Osteocyte (in vitro differentiated cells): ENCODE data around the gene OTUD7B. TPM values are rescaled to one million over a fixed set of nuclear protein-coding genes. Genes with fewer than 3 reads are reported as not detected.
A peak's percentile ranks its signal among the peaks of the same experiment; 100 is the strongest.

Source experiments
- DNase-seq: peaks from one replicate; pipeline ENCODE4 v3.0.0; 2021; ENCODE audit warnings: mixed read lengths; ENCODE audit not compliant: unreplicated experiment; ENCODE audit errors: extremely low spot score
- H3K27ac Mint-ChIP-seq: one replicate; pipeline ENCODE4 v1.8.0; 2021; ENCODE audit warnings: mild to moderate bottlenecking, mixed read lengths; ENCODE audit not compliant: unreplicated experiment
- H3K27me3 Mint-ChIP-seq: one replicate; pipeline ENCODE4 v1.8.0; 2021; ENCODE audit warnings: mixed read lengths; ENCODE audit not compliant: unreplicated experiment
- H3K36me3 Mint-ChIP-seq: one replicate; pipeline ENCODE4 v1.8.0; 2021; ENCODE audit warnings: mixed read lengths; ENCODE audit not compliant: unreplicated experiment
- H3K4me1 Mint-ChIP-seq: one replicate; pipeline ENCODE4 v1.8.0; 2021; ENCODE audit warnings: mixed read lengths; ENCODE audit not compliant: unreplicated experiment
- H3K4me3 Mint-ChIP-seq: one replicate; pipeline ENCODE4 v1.8.0; 2021; ENCODE audit warnings: mild to moderate bottlenecking, moderate library complexity, mixed read lengths; ENCODE audit not compliant: unreplicated experiment
- H3K9me3 Mint-ChIP-seq: one replicate; pipeline ENCODE4 v1.8.0; 2021; ENCODE audit warnings: mixed read lengths; ENCODE audit not compliant: unreplicated experiment
- total RNA-seq: library from RNA; stranded (reverse); gene quantifications from 2 replicates; pipeline ENCODE4 v1.2.1, GENCODE V29; 2021
- TF ChIP-seq, protein P1 (sequence below): fragments of 200-600 bp; sonication (generic); IDR thresholded peaks from 2 replicates; pipeline ENCODE4 v1.5.0; 2021; ENCODE audit warnings: antibody characterized with exemption, mild to moderate bottlenecking, moderate library complexity

Gene OTUD7B
- total RNA-seq, 1 donor from 2014 or later, result 25.1 TPM

DNA sequence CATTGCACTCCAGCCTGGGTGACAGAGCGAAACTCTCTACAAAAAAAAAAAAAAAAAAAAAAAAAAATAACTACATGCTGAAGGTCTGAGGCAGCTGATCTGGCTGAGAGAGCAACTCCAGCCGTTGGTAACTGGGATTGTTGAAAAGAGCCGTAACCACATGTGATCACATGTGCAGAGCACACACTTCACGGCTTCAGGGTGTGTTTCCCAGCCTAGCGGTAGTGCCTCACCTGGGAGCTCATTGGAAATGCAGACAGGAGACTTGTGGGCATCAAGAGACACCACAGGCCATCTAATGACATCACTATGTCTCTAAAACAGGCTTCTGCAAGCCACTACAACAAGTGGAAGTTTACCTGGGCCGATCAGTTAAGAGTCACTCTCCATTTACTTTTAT, 11.8 kb upstream of the OTUD7B start:
- Mint-ChIP-seq H3K27me3 (no peaks in the 10 kb centered on the region), H3K4me1 (peaks cover 16% of the 10 kb centered on the region), H3K4me3 (no peak overlapping the region), H3K27ac (no peak overlapping the region), H3K36me3 (no peaks in the 10 kb centered on the region), H3K9me3 (no peaks in the 10 kb centered on the region)
- DNase-seq, result no peak
- TF ChIP-seq, protein P1, sequence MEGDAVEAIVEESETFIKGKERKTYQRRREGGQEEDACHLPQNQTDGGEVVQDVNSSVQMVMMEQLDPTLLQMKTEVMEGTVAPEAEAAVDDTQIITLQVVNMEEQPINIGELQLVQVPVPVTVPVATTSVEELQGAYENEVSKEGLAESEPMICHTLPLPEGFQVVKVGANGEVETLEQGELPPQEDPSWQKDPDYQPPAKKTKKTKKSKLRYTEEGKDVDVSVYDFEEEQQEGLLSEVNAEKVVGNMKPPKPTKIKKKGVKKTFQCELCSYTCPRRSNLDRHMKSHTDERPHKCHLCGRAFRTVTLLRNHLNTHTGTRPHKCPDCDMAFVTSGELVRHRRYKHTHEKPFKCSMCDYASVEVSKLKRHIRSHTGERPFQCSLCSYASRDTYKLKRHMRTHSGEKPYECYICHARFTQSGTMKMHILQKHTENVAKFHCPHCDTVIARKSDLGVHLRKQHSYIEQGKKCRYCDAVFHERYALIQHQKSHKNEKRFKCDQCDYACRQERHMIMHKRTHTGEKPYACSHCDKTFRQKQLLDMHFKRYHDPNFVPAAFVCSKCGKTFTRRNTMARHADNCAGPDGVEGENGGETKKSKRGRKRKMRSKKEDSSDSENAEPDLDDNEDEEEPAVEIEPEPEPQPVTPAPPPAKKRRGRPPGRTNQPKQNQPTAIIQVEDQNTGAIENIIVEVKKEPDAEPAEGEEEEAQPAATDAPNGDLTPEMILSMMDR, result no peak

DNA sequence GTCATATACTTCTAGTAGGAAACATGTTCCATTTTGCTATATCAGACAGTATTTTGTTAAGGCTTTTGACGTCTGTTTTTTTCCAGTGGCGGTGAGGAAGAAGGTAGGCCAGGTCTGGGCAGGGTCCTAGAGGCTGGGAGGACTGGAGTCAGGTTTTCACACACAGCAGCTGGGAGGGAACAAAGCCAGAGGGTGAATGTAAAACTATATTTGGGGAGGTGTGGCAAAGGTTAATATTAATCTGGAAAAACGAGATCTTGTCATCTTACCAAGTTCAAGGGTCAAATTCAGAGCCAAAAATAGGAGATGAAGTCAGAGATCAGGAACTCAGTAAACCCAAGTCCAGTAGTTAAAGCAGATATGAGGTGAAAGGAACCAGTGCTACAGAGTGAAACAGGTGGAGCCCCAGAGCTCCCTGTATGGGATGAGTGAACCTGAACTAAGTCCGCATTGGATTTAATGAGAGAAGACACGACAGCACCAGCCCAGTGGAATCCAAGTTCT, 10.7 kb upstream of the OTUD7B start:
- Mint-ChIP-seq H3K4me1 (peaks cover 16% of the 10 kb centered on the region), H3K27ac (peak overlapping the region; percentile 84)

DNA sequence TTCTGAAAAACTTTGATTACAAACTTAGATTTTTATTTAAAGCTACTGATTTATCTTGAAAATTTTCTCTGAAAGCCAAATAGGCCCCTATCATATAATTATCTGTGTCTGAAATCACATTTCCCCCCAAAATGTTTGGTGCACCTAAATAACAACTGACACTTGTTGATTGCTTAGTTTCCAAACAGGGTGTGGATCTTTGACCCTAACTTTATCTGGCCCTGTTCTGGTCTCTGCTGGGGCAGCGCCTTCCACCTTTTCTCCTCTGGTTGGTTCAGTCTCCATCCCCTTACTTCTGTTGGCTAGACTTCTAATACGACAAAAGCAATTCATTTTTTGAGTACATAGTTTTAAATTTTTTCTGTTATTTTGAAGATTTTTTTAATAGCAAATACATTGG, 10.2 kb upstream of the OTUD7B start:
- H3K36me3 Mint-ChIP-seq, result no peaks in the 10 kb centered on the region
- H3K27me3 Mint-ChIP-seq, result no peaks in the 10 kb centered on the region
- no peak overlapping the region for H3K4me3 Mint-ChIP-seq
- no peak for DNase-seq
- H3K4me1 Mint-ChIP-seq, result peaks cover 18% of the 10 kb centered on the region
- TF ChIP-seq, protein P1, result no peak
- peak overlapping the region; percentile 84 for H3K27ac Mint-ChIP-seq
- no peaks in the 10 kb centered on the region for H3K9me3 Mint-ChIP-seq

More for the DNA sequence above, 10.7 kb upstream of the OTUD7B start:
- Mint-ChIP-seq H3K9me3 (no peaks in the 10 kb centered on the region), H3K27me3 (no peaks in the 10 kb centered on the region), H3K36me3 (no peaks in the 10 kb centered on the region), H3K4me3 (no peak overlapping the region)
- TF ChIP-seq, protein P1, result no peak
- no peak for DNase-seq

DNA sequence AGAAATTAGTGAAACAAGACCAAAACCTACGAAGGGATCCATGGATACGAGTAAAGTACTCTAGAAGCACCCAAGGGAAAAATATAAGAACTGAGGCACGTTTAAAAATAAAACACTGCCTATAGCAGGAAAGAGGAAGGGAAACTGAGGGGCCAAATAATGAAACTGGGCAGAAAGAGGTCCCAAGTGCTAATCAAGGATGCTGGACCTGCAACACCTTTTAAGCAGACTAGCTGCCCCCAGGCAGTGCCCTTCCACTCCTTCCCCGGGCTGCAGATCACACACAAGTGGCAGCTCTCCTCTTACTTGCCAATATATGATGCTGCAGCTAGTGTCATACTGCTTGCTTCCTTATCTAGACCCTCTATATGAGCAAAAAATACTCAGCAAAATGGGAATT, 7.6 kb upstream of the OTUD7B start:
- Mint-ChIP-seq H3K4me1 (peaks cover 21% of the 10 kb centered on the region), H3K27me3 (no peaks in the 10 kb centered on the region), H3K36me3 (no peaks in the 10 kb centered on the region), H3K9me3 (no peaks in the 10 kb centered on the region), H3K4me3 (no peak overlapping the region), H3K27ac (no peak overlapping the region)
- DNase-seq, result no peak
- TF ChIP-seq, protein P1, result no peak

DNA sequence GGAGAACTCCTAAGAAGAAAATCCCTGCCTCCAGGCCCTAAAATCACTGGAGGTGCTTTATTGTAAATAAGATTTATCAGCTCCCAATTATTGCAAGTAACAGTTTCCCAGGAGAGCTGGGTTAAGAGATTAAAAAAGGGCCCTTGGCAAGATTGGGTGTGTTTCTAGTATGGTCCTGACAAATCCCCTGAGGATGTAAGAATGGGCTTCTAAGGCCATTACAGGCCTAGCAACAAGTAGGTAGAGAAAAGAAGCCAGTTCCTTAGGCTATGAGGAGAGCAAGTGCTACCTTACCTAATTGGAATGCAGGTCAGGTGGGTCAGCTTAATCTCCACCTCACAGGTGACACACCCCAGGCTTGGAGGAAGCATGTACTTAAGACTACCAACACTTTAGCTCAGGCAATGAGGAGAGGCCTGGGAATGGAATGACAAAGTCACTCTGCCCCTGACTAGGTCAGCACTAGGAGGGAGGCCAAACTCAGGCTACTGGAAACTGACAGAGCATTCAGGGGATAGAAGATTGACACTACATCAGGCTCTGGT, 6.8 kb upstream of the OTUD7B start:
- no peak overlapping the region for H3K4me3 Mint-ChIP-seq
- no peaks in the 10 kb centered on the region for H3K27me3 Mint-ChIP-seq
- H3K27ac Mint-ChIP-seq, result no peak overlapping the region
- TF ChIP-seq, protein P1, result no peak
- no peak for DNase-seq
- H3K4me1 Mint-ChIP-seq, result peaks cover 21% of the 10 kb centered on the region
- H3K36me3 Mint-ChIP-seq, result no peaks in the 10 kb centered on the region
- no peaks in the 10 kb centered on the region for H3K9me3 Mint-ChIP-seq
